Measurements from ENCODE around the gene BCL11A.

DNA sequence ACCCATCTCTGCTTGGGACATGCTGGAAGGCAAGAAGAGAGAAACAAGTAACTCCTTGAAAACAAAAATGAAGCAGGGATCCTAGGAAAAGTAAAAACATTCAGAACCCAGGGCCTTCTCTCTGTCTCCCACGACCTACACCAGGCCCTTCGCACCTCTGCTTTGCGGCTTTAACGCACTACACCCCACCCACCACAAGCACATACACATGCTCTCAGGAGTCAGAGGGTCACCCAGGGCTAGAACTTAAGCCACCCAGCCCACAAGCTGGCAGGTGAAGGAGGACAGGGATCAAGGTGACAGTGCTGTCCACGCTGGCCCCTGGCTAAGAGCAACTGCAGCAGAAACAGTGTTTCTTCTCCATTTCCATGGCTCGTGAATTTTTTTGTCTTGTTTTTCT lies 72.2 kb downstream of the BCL11A start:
- TF ChIP-seq, protein P1, sequence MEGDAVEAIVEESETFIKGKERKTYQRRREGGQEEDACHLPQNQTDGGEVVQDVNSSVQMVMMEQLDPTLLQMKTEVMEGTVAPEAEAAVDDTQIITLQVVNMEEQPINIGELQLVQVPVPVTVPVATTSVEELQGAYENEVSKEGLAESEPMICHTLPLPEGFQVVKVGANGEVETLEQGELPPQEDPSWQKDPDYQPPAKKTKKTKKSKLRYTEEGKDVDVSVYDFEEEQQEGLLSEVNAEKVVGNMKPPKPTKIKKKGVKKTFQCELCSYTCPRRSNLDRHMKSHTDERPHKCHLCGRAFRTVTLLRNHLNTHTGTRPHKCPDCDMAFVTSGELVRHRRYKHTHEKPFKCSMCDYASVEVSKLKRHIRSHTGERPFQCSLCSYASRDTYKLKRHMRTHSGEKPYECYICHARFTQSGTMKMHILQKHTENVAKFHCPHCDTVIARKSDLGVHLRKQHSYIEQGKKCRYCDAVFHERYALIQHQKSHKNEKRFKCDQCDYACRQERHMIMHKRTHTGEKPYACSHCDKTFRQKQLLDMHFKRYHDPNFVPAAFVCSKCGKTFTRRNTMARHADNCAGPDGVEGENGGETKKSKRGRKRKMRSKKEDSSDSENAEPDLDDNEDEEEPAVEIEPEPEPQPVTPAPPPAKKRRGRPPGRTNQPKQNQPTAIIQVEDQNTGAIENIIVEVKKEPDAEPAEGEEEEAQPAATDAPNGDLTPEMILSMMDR (IDR thresholded peaks at IDR 0.05), result no peak
- TF ChIP-seq POLR2A (IDR thresholded peaks at IDR 0.05), result no peak
